B cell (primary cell): ENCODE results near the gene LAMC3. TPM values are rescaled to one million over a fixed set of nuclear protein-coding genes. Genes with fewer than 3 reads are reported as not detected.

Experiments used
- ATAC-seq: fragments of 200-7000 bp; cut with Tn5 transposase; one replicate; pipeline ENCODE4 v1.10.0; 2021; ENCODE audit warnings: low read depth, mild to moderate bottlenecking, moderate number of reproducible peaks, moderate library complexity
- CTCF ChIA-PET: fragments of 350-600 bp; sonication (Branson Sonifier 250); formaldehyde crosslinking; loops from one replicate; lab custom pipeline; 2021; ENCODE audit warnings: antibody characterized with exemption, inconsistent platforms; lab: Charles Lee
- POLR2A ChIA-PET: fragments of 350-600 bp; sonication (Branson Sonifier 250); formaldehyde crosslinking; loops from one replicate; lab custom pipeline; 2021; ENCODE audit warnings: antibody characterized with exemption; lab: Charles Lee
- DNase-seq: peaks from one replicate; pipeline ENCODE4 v3.0.0; 2013
- H2AFZ ChIP-seq: 2 replicates; pipeline ENCODE4 v1.6.1; 2012; ENCODE audit warnings: mild to moderate bottlenecking, low read depth, low read length; ENCODE audit not compliant: insufficient read depth, poor library complexity, severe bottlenecking
- H3K27ac ChIP-seq, 2 donors: 1 replicate in 1 of 2; 2 replicates in 1 of 2; pipeline ENCODE4 v1.5.1; 2012 to 2013; ENCODE audit warnings: low read length in 2 of 2, mild to moderate bottlenecking in 2 of 2, moderate library complexity in 1 of 2
- H3K27me3 ChIP-seq, 4 experiments: fragments of 200-600 bp in 1 of 4; sonication (generic) in 1 of 4; replicated peaks in 1 of 4; 1 replicate in 2 of 4; 2 replicates in 2 of 4; pipeline versions ENCODE4 v1.6.1 to v1.7.0; 2013 to 2016; ENCODE audit warnings: low read length in 3 of 4, mild to moderate bottlenecking in 2 of 4, mixed read lengths in 1 of 4, moderate library complexity in 1 of 4; ENCODE audit not compliant: insufficient read depth in 4 of 4, control insufficient read depth in 3 of 4; ENCODE audit errors: control extremely low read depth in 1 of 4
- H3K36me3 ChIP-seq, 2 experiments: replicated peaks in 1 of 2; 1 replicate in 1 of 2; 2 replicates in 1 of 2; pipeline versions ENCODE4 v1.6.1 to v1.7.1; 2013; ENCODE audit warnings: low read length in 1 of 2; ENCODE audit not compliant: insufficient read depth in 2 of 2, control insufficient read depth in 1 of 2; ENCODE audit errors: control extremely low read depth in 1 of 2, extremely low read depth in 1 of 2
- H3K4me1 ChIP-seq, 2 donors: fragments of 200-600 bp in 1 of 2; sonication (generic) in 1 of 2; 1 replicate in 1 of 2; 2 replicates in 1 of 2; pipeline versions ENCODE4 v1.5.1 to v1.6.1; 2013 to 2017; ENCODE audit warnings: low read length in 2 of 2; ENCODE audit not compliant: control insufficient read depth in 2 of 2, insufficient read depth in 2 of 2
- H3K4me2 ChIP-seq: replicated peaks from 2 replicates; pipeline ENCODE3; 2012; ENCODE audit warnings: mild to moderate bottlenecking, low read depth, low read length; ENCODE audit not compliant: poor library complexity, severe bottlenecking
- H3K4me3 ChIP-seq, 5 experiments: fragments of 200-600 bp in 1 of 5; sonication (generic) in 1 of 5; 1 replicate in 3 of 5; 2 replicates in 2 of 5; pipeline versions ENCODE4 v1.5.1 to v1.7.0; 2011 to 2016; ENCODE audit warnings: low read length in 4 of 5, mild to moderate bottlenecking in 4 of 5, low read depth in 2 of 5, control low read depth in 1 of 5, moderate library complexity in 1 of 5; ENCODE audit not compliant: insufficient read depth in 1 of 5; ENCODE audit errors: control extremely low read depth in 1 of 5, extremely low read depth in 1 of 5
- H3K79me2 ChIP-seq: fragments of 200-600 bp; sonication (generic); one replicate; pipeline ENCODE4 v1.6.0; 2016; ENCODE audit warnings: low read length; ENCODE audit not compliant: control insufficient read depth, insufficient read depth
- H3K9ac ChIP-seq: fragments of 200-600 bp; sonication (generic); 2 replicates; pipeline ENCODE4 v1.6.1; 2017; ENCODE audit warnings: mild to moderate bottlenecking, low read length, moderate library complexity
- H3K9me3 ChIP-seq, 3 donors: one replicate each; pipeline versions ENCODE4 v1.6.1 to v1.7.1; 2013; ENCODE audit warnings: low read length in 2 of 3; ENCODE audit not compliant: control insufficient read depth in 2 of 3, insufficient read depth in 1 of 3; ENCODE audit errors: control extremely low read depth in 1 of 3
- H4K20me1 ChIP-seq: 2 replicates; pipeline ENCODE4 v1.6.0; 2012; ENCODE audit warnings: mild to moderate bottlenecking, low read length; ENCODE audit not compliant: insufficient read depth, control insufficient read depth, poor library complexity, severe bottlenecking
- H3K27ac Mint-ChIP-seq: one replicate; pipeline ENCODE4 v1.8.0; 2021; ENCODE audit warnings: mixed read lengths
- H3K27me3 Mint-ChIP-seq: one replicate; pipeline ENCODE4 v1.8.0; 2021; ENCODE audit warnings: mixed read lengths
- H3K4me1 Mint-ChIP-seq: one replicate; pipeline ENCODE4 v1.8.0; 2021; ENCODE audit warnings: mixed read lengths
- H3K4me3 Mint-ChIP-seq: one replicate; pipeline ENCODE4 v1.8.0; 2021; ENCODE audit warnings: mixed read lengths
- H3K9me3 Mint-ChIP-seq: one replicate; pipeline ENCODE4 v1.8.0; 2022; ENCODE audit warnings: mixed read lengths; ENCODE audit not compliant: insufficient read depth
- CTCF ChIP-seq: fragments of 200-600 bp; IDR thresholded peaks from one replicate; pipeline ENCODE4 v1.8.0; 2022; ENCODE audit warnings: antibody characterized with exemption, mild to moderate bottlenecking
- WGBS: methylation state at CpG from one replicate; pipeline ENCODE4 v1.1.5; 2013; ENCODE audit warnings: missing lambda C conversion rate; ENCODE audit not compliant: insufficient coverage; 5-methylcytosine and 5-hydroxymethylcytosine counted together
- intact Hi-C: fragments of 100-400 bp; cut with micrococcal nuclease; formaldehyde crosslinking; loops from one replicate; pipeline ENCODE4 v1.10.0; 2022
- polyA plus RNA-seq: library from polyadenylated mRNA; depleted of rRNA; stranded (reverse); fragments of >200 nt; gene quantifications from 2 replicates; pipeline ENCODE4 v1.2.3, GENCODE V29; 2012
- total RNA-seq, 2 donors: library from RNA; stranded (reverse); fragments of 120-200 nt in 1 of 2; gene quantifications; 1 replicate in 1 of 2; 2 replicates in 1 of 2; pipeline versions ENCODE4 v1.2.3 to v1.2.4, GENCODE V29; 2013 to 2022

The LAMC3 gene
- total and polyA plus RNA-seq, 2 donors (not counting 1 experiment from before 2014, with no cell fraction given), result 0.25 to 0.45 TPM

- no peak for ATAC-seq
- Histone ChIP-seq H3K27ac (no peak overlapping the region), H2AFZ (no peak overlapping the region), H3K4me3 (no peak overlapping the region), H3K36me3 (no peaks in the 10 kb centered on the region), H3K9ac (no peak overlapping the region), H3K9me3 (no peaks in the 10 kb centered on the region), H4K20me1 (no peaks in the 10 kb centered on the region), H3K4me1 (peaks cover 5 to 11% of the 10 kb centered on the region in 2 donors), H3K27me3 (peaks cover 0 to 34% (median 16%) of the 10 kb centered on the region in 4 experiments), H3K79me2 (no peaks in the 10 kb centered on the region), H3K4me2 (no peak overlapping the region)
- ChIA-PET POLR2A (interaction anchor here (0.7 kb wide), 1 partner anchor 258 kb away, joined by 10 read pairs; no protein-coding TSS in a partner anchor), CTCF (no interaction called here)
- TF ChIP-seq CTCF, result no peak
- Mint-ChIP-seq H3K27ac (no peak overlapping the region), H3K27me3 (peaks cover 26% of the 10 kb centered on the region), H3K9me3 (no peaks in the 10 kb centered on the region), H3K4me1 (peaks cover 12% of the 10 kb centered on the region), H3K4me3 (no peak overlapping the region)
- intact Hi-C loops, result no loop called here
- no peak for DNase-seq
- 93% methylated on average over 22 of the region's 24 CpGs for WGBS
Observed at GRCh38 chr9:131092548-131093440, 83.8 kb downstream of the LAMC3 start.

- intact Hi-C loops, result no loop called here
- H3K4me1 Mint-ChIP-seq, result peaks cover 12% of the 10 kb centered on the region
- no peak overlapping the region for H3K4me3 ChIP-seq
- no peaks in the 10 kb centered on the region for H3K9me3 Mint-ChIP-seq
- H3K4me1 ChIP-seq, result peaks cover 5 to 11% of the 10 kb centered on the region in 2 donors
- no peaks in the 10 kb centered on the region for H3K36me3 ChIP-seq
- peaks cover 29% of the 10 kb centered on the region for H3K27me3 Mint-ChIP-seq
- peaks cover 0 to 41% (median 16%) of the 10 kb centered on the region in 4 experiments for H3K27me3 ChIP-seq
- no peak overlapping the region for H3K27ac Mint-ChIP-seq
- H3K4me3 Mint-ChIP-seq, result no peak overlapping the region
- no peaks in the 10 kb centered on the region for H4K20me1 ChIP-seq
- 62% methylated on average over 3 of the region's 5 CpGs for WGBS
- ATAC-seq, result no peak
- CTCF ChIA-PET, result no interaction called here
- no peak overlapping the region for H3K4me2 ChIP-seq
- POLR2A ChIA-PET, result no interaction called here
- no peak overlapping the region for H3K27ac ChIP-seq
- no peak for DNase-seq
- no peaks in the 10 kb centered on the region for H3K9me3 ChIP-seq
- no peak overlapping the region for H3K9ac ChIP-seq
- no peak overlapping the region for H2AFZ ChIP-seq
- H3K79me2 ChIP-seq, result no peaks in the 10 kb centered on the region
- TF ChIP-seq CTCF, result no peak
Observed at GRCh38 chr9:131094015-131094414, 85.0 kb downstream of the LAMC3 start.
